ENCODE measurements around the gene TMEM120B.
"Not testable (repeated sequence)": the region's sequence is repeated elsewhere in the genome, so short reads cannot be mapped to it uniquely, and the experiment has no call there.

TMEM120B gene

DNA sequence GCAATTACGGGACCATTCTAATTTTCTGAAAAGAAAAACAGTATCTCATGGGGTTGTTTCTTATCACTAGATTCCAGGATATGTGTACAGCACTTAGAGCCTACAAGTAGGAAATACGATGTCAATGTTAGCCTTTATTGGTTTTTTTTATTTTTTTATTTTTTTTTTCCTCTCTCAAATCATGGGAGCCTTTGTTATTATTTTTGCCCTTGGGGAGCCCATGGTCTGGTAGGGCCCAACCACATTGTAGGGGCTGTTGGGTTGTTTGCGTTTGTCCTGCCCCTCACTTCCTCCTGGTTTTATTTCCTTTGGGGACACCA, 49.0 kb upstream of the TMEM120B start (continued):
- TF ChIP-seq, protein P1, sequence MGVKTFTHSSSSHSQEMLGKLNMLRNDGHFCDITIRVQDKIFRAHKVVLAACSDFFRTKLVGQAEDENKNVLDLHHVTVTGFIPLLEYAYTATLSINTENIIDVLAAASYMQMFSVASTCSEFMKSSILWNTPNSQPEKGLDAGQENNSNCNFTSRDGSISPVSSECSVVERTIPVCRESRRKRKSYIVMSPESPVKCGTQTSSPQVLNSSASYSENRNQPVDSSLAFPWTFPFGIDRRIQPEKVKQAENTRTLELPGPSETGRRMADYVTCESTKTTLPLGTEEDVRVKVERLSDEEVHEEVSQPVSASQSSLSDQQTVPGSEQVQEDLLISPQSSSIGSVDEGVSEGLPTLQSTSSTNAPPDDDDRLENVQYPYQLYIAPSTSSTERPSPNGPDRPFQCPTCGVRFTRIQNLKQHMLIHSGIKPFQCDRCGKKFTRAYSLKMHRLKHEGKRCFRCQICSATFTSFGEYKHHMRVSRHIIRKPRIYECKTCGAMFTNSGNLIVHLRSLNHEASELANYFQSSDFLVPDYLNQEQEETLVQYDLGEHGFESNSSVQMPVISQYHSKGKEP (tag by site-specific recombination; IDR thresholded peaks at IDR 0.05) = no peak
- TF ChIP-seq ZNF558 (tag by site-specific recombination; IDR thresholded peaks at IDR 0.05) (0 out of 2 replicates have a peak, but pooled peaks have one; percentile 16), FEZF1 (tag by site-specific recombination; IDR thresholded peaks at IDR 0.05) (no peak), HOXC10 (CRISPR knock-in tag; IDR thresholded peaks at IDR 0.05) (no peak), PRDM2 (tag by site-specific recombination; IDR thresholded peaks at IDR 0.05; ENCODE audit: borderline replicate concordance) (no peak), IKZF3 (tag by site-specific recombination; IDR thresholded peaks at IDR 0.05) (peak; percentile 58; the same call in 1 of the 2 replicates), ZSCAN16 (tag by site-specific recombination; IDR thresholded peaks at IDR 0.05) (no peak)
- TF ChIP-seq, protein P2, sequence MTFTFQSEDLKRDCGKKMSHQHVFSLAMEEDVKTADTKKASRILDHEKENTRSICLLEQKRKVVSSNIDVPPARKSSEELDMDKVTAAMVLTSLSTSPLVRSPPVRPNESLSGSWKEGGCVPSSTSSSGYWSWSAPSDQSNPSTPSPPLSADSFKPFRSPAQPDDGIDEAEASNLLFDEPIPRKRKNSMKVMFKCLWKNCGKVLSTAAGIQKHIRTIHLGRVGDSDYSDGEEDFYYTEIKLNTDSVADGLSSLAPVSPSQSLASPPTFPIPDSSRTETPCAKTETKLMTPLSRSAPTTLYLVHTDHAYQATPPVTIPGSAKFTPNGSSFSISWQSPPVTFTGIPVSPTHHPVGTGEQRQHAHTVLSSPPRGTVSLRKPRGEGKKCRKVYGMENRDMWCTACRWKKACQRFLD (tag by site-specific recombination; IDR thresholded peaks at IDR 0.05) = no peak

GRCh38 chr12:121666829-121667228, 45.7 kb upstream of the TMEM120B start:
- H3K27ac ChIP-seq (ENCODE audit: extremely low read depth, low read depth, low read length); H3K9me3 ChIP-seq (ENCODE audit: control insufficient read depth, insufficient read depth, low read depth, low read length); H3K4me1 ChIP-seq (ENCODE audit: control insufficient read depth, insufficient read depth, low read length); H3K4me3 ChIP-seq (ENCODE audit: low read depth, low read length); H3K36me3 ChIP-seq (ENCODE audit: control insufficient read depth in 2 of 2, insufficient read depth in 1 of 2, low read length in 2 of 2); POLR2A ChIA-PET: not testable (repeated sequence)
- CTCF ChIA-PET = interaction anchor here (0.6 to 1.9 kb wide), 3 partner anchors 114 to 1197 kb away, joined by 6 to 8 read pairs (median 7); no protein-coding TSS in a partner anchor

GRCh38 chr12:121668750-121669520, 43.6 kb upstream of the TMEM120B start:
- CTCF ChIA-PET = interaction anchor here (0.6 to 5.5 kb wide), 27 partner anchors 8 to 358 kb away, joined by 3 to 70 read pairs (median 5); partner anchors contain the start of genes ORAI1 and RHOF
- no peak for TF ChIP-seq ZNF76 (tag by site-specific recombination; IDR thresholded peaks at IDR 0.05; ENCODE audit: borderline replicate concordance, low read depth)
- no peak for TF ChIP-seq ZNF114 (tag by site-specific recombination; IDR thresholded peaks at IDR 0.05)
- TF ChIP-seq ZNF600 (tag by site-specific recombination; IDR thresholded peaks at IDR 0.05) = no peak
- TF ChIP-seq, protein P3, sequence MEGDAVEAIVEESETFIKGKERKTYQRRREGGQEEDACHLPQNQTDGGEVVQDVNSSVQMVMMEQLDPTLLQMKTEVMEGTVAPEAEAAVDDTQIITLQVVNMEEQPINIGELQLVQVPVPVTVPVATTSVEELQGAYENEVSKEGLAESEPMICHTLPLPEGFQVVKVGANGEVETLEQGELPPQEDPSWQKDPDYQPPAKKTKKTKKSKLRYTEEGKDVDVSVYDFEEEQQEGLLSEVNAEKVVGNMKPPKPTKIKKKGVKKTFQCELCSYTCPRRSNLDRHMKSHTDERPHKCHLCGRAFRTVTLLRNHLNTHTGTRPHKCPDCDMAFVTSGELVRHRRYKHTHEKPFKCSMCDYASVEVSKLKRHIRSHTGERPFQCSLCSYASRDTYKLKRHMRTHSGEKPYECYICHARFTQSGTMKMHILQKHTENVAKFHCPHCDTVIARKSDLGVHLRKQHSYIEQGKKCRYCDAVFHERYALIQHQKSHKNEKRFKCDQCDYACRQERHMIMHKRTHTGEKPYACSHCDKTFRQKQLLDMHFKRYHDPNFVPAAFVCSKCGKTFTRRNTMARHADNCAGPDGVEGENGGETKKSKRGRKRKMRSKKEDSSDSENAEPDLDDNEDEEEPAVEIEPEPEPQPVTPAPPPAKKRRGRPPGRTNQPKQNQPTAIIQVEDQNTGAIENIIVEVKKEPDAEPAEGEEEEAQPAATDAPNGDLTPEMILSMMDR (tag by site-specific recombination; IDR thresholded peaks at IDR 0.05) = peak; percentile 38; the same call in 1 of the 2 replicates
- no peak for TF ChIP-seq KLF8 (tag by site-specific recombination; IDR thresholded peaks at IDR 0.05)
- TF ChIP-seq ZNF654 (tag by site-specific recombination; IDR thresholded peaks at IDR 0.05; ENCODE audit: low read depth) = 0 out of 2 replicates have a peak, but pooled peaks have one; percentile 6
- no peak for TF ChIP-seq ZNF248 (tag by site-specific recombination; IDR thresholded peaks at IDR 0.05)
- no peak for TF ChIP-seq ZNF146 (tag by site-specific recombination; IDR thresholded peaks at IDR 0.05)
- TF ChIP-seq ZNF335 (tag by site-specific recombination; conservative IDR thresholded peaks at IDR 0.05) = 0 out of 2 replicates have a peak, but pooled peaks have one; percentile 18
- no peak for TF ChIP-seq ZSCAN5A (tag by site-specific recombination; IDR thresholded peaks at IDR 0.05)
- TF ChIP-seq GLI2 (tag by site-specific recombination; IDR thresholded peaks at IDR 0.05; ENCODE audit: borderline replicate concordance, low read depth) = no peak
- TF ChIP-seq ZNF585B (tag by site-specific recombination; IDR thresholded peaks at IDR 0.05) = no peak
- H3K36me3 ChIP-seq (ENCODE audit: control insufficient read depth in 2 of 2, insufficient read depth in 1 of 2, low read length in 2 of 2) = no peaks in the 10 kb centered on the region
- 0 out of 2 replicates have a peak, but pooled peaks cover 2% of the 10 kb centered on the region for H3K4me1 ChIP-seq (ENCODE audit: control insufficient read depth, insufficient read depth, low read length)
- H3K9me3 ChIP-seq (ENCODE audit: control insufficient read depth, insufficient read depth, low read depth, low read length) = no peaks in the 10 kb centered on the region
- POLR2A ChIA-PET = interaction anchor here (0.6 to 1.1 kb wide), 3 partner anchors 42 to 447 kb away, joined by 3 to 5 read pairs (median 3); partner anchors contain the start of gene ORAI1
- H3K4me3 ChIP-seq (ENCODE audit: low read depth, low read length) = no peak overlapping the region
- H3K27ac ChIP-seq (ENCODE audit: extremely low read depth, low read depth, low read length) = no peak overlapping the region

All from HEK293 (cell line).